GM18951 (cell line): Measurements from ENCODE around the gene TOR4A.
"Not testable (repeated sequence)": the region's sequence is repeated elsewhere in the genome, so short reads cannot be mapped to it uniquely, and the experiment has no call there.

Source experiments
- POLR2A ChIP-seq: IDR thresholded peaks from 4 replicates; pipeline ENCODE4 v1.6.1; 2011; ENCODE audit warnings: mild to moderate bottlenecking; ENCODE audit not compliant: insufficient read length, insufficient read depth; ENCODE audit errors: extremely low read depth
- in situ Hi-C: fragments of 300-500 bp; cut with MboI; formaldehyde crosslinking; loops from one replicate; pipeline ENCODE4 v1.12.0; 2022; ENCODE audit warnings: low sequenced_read_pairs, mixed read lengths, inconsistent platforms; ENCODE audit not compliant: unreplicated experiment

TOR4A gene

DNA sequence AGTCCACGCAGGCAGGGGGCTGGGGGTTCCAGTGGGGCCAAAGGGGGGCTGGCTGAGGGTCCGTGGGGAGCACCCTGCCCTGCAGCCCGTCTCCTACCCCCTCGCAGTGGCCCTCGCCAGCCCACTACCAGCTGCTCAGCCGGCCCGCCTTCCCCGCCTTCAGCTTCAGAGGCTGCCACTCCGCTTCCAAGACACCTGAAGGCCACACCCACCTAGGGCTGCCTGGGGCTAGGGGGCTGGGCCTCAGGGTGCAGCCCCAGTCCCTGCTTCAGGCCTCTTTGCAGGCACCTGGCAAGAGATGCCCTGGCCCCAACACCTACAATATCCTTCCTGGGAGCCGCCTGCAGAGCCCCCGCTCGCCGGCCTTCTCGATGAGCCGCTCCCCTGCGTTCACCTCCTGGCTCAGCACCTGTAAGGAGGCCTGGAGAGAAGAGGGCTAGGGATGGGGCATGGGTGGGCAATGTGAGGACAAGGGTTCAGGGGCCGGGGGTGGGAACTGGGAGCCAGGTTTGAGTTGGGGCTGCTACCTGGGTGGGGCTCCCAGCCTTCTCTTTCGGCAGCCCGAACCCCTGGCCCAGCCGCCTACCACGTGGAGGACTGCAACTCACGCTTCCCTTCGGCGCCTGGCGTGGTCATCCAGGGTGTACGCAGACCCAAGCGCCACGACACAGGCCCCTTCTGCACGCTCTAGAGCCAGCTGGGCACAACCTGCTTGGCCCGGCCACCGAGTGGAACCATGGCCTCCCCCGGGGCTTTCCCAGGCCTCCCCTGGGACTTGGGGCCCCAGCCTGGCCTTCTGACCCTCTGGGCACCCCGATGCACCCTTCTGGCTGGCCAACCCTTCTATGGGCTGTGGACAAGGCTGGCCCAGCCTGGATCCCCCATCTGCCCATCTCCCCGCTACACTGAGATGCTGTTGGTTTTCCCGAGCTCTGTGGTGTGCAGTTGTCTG is 24.7 kb upstream of the TOR4A start:
- in situ Hi-C loops, result no loop called here
- no peak for TF ChIP-seq POLR2A

DNA sequence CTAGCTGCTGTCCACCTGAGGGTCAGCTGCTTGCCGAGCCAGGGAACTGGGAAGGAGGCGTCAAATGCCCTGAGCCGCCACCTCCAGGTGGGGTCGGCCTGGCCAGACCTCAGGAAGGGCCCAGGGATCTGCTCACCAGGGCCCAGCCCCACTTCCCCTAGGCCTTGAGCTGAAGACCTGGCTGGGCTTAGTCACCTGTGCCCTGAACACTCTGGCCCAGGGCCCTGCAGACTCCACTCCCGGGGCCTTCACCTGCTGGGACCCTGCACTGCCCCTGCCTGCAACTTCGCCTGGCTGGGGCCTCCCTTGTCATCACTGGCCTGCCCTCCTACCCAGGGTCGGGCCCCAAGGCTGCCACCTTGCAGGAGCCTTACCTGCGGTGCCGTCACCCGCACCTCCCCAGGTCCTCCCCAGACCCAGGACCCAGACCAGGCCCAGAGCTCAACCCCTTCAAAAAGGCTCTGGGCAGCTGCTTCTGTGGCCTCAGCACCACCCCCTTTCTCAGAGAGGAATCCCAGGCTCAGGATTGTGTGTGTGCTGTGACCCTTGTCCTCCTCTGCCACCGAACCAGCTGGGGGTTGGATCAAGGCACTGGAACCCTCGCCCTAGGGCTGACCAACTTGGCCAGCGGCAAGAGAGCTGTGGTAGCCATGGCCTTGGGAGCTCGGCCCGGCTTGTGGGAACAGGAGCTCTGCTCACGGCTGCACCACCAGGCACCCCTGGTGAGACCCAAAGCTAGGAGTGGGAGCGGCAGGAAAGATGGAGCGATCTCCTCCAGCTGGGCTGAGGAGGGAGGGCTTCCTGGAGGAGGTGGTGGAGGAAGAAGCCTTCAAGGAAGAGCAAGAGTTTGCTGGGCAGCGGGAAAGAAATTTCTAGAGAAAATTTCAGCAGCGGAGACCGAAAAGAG is 23.6 kb upstream of the TOR4A start:
- in situ Hi-C loops, result no loop called here
- TF ChIP-seq POLR2A, result no peak

DNA sequence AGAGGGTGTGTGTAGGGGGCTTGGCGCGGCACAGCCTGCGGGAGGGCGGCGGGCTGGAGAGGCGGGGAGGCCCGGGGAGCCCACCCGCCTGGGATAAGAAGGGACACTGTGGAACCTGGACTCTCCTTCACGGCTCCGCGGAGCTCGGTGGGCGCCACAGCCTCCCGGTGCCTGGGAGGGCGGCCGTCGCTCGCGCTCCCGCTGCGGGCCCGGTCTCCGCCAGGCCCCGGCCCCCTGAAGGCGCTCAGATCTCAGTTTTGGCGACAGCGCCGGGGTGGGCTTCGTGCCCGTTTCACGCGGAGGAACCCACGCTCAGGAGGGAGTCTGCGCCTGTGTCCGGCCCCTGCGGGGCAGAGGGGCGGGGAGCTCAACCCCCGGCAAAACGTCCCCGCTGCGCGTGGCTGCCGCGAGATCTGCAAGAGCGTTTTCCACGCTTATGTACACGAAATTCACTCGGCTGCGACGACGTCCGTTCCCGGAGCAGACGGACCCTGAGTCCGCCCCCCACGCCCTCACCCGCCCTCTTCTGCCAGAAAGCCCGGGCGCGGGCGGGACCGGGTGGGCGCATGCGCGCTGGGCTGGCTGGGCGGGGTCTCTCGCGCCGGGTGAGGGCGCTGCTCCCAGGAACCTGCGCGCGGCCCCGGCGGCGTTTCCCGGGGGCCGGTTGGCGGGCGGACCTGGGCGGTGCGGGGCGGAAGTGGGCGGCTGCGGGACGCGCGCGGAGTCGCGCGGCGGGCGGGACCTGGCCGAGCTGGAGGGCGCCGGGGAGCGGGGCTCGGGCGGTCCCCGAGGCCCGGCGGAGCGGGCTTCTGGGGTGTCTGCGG is 22.7 kb upstream of the TOR4A start, which contains the start of gene NELFB:
Gene NELFB (plus strand): TSS at position 704 of the 824 bp plus-strand sequence.
- in situ Hi-C loops, result no loop called here
- peak; percentile 86 for TF ChIP-seq POLR2A

DNA sequence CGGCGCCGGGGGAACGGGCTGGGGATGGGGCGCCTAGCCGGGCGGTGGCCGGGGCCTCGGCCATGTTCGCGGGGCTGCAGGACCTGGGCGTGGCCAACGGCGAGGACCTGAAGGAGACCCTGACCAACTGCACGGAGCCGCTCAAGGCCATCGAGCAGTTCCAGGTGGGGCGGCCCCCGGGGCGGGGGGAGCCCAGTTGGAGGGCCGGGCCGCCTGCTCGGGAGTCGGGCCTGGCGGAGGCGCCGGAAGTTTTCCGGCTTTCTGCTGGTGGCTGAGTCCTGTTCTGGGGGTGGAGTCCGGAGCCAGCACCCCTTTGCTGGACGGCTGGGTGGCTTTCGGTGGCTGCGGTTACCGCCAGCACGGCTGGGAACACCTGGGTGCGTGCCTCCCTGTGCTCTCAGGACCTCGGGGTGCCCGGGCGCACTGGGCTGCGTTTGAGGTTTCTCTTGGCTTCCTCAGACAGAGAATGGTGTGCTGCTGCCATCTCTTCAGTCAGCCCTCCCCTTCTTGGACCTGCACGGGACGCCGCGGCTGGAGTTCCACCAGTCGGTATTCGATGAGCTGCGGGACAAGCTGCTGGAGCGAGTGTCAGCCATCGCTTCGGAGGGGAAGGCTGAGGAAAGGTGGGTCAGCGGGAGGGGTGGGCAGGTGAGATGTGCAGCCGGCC is 21.9 kb upstream of the TOR4A start:
- TF ChIP-seq POLR2A, result no peak

DNA sequence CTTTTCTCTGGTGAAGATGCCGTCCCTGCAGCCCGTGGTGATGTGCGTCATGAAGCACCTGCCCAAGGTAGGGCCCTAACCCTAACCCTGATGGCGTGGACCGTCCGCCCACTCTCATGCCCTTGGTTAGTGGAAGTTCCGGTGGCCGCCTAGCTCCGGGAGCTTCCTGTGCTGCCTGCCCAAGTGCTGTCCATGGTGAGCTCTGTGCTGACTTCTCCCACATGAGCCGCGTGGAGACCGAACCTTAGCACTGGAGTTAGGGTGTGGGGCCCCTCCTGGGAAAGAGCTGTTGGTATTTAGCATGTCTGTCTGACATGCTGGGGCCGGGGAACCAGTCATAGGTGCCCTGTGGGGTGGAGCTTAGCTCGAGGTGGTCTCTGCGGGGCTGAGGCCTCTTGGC is 21.2 kb upstream of the TOR4A start:
- in situ Hi-C loops, result no loop called here
- TF ChIP-seq POLR2A, result no peak

More for the DNA sequence above, 21.9 kb upstream of the TOR4A start:
- in situ Hi-C loops, result no loop called here

DNA sequence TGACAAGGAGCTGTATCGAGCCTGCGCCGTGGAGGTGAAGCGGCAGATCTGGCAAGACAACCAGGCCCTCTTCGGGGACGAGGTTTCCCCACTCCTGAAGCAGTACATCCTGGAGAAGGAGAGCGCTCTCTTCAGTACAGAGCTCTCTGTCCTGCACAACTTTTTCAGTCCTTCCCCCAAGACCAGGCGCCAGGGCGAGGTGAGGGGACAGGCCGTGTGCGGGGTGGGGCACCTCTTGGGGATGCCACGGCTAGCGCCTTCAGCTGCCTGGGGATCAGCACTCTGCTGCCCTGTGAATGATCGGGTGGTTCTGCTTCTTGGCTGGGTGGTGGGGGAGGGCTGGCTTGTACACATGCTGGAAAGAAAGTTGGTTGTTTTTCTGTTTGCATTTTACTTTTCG is 20.7 kb upstream of the TOR4A start:
- in situ Hi-C loops, result no loop called here
- TF ChIP-seq POLR2A, result no peak

DNA sequence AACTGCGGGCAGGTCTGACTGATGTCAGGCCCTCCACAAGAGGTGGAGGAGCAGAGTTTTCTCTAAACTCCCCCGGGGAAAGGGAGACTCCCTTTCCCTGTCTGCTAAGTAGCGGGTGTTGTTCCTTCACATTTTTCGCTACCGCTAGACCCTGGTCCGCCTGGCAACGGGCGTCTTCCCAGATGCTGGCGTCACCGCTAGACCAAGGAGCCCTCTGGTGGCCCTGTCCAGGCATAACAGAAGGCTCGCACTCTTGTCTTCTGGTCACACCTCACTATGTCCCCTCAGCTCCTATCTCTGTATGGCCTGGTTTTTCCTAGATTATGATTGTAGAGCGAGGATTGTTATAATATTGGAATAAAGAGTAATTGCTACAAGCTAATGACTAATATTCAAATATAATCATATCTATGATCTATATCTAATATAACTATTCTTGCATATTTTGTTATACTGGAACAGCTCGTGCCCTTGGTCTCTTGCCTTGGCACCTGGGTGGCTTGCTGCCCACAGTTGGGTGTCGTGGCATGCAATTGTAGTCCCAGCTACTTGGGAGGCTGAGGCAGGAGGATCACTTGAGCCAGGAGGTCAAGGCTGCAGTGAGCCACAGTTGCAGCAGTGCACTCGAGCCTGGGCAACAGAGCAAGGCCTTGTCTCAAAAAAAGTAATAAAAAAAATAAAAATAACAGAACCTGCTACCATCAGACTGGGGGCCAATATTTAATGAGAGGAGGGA is 15.2 kb upstream of the TOR4A start:
- in situ Hi-C loops, result not testable (repeated sequence)

DNA sequence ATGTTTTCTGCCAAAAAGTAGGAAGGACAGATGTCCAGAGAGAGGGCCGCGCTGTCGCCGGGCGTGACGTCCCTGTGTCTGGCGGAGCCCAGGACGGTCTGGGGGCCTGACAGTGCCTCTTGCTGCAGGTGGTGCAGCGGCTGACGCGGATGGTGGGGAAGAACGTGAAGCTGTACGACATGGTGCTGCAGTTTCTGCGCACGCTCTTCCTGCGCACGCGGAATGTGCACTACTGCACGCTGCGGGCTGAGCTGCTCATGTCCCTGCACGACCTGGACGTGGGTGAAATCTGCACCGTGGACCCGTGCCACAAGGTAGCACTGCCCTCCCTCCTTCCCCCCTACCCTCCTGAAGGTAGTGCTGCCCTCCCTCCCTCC is 14.6 kb upstream of the TOR4A start:
- TF ChIP-seq POLR2A, result no peak
- in situ Hi-C loops, result no loop called here

DNA sequence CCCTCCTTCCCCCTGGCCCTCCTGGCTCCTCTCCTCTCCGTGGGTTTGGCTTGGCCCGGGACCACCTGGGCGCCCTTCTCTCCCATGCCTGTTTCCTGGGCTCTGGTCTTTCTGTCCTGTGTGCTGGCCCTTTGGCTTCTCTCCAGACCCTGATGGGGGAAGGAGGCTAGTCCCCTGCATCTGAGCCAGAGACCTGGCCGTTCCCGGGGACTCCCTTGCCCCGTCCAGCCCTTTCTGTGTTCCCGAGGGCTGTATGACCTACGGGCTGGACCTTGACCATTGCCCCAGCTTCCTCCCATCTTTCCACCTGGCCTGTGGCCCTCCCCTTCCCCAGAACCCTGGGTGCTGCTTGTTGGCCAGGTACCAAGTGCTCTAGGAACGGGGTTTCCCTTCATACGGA is 14.0 kb upstream of the TOR4A start:
- in situ Hi-C loops, result no loop called here
- TF ChIP-seq POLR2A, result no peak

DNA sequence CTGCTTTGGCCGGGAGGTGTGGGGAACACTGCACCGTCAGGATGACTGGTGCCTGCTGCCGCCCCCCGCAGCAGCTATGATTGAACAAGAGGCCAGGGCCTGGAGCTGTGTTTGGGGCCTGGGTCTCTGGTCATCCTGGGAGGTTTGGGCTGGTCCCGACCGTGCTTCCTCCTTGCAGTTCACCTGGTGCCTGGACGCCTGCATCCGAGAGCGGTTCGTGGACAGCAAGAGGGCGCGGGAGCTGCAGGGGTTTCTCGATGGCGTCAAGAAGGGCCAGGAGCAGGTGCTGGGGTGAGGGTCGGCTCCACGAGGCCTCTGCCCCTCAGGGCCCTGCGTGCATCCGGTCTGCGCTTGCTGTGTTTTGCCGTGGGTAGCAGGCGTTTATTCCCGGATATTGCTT is 13.5 kb upstream of the TOR4A start:
- no peak for TF ChIP-seq POLR2A

DNA sequence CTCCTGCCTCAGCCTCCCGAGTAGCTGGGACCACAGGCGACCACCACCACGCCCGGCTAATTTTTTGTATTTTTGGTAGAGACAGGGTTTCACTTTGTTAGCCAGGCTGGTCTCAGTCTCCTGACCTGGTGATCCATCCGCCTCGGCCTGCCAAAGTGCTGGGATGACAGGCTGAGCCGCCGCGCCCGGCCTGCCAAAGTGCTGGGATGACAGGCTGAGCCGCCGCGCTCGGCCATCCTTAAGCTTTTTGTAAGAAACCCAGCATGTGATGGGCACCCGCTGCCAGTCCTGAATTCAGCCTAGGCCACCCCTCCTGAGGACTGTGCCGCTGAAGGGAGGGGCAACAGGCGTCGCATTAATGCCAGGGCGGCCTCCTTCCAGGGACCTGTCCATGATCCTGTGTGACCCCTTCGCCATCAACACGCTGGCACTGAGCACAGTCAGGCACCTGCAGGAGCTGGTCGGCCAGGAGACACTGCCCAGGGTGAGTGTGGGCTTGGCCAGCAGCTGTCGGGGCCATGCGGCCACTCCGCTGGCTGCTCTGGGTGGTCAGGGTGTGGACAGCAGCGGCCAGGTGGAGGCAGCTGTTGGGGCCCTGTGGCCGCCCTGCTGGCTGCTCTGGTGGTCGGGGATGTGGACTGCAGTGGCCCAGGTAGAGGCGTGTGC is 11.9 kb upstream of the TOR4A start:
- in situ Hi-C loops, result no loop called here
- no peak for TF ChIP-seq POLR2A

More for the DNA sequence above, 13.5 kb upstream of the TOR4A start:
- in situ Hi-C loops, result no loop called here
